Stomach (tissue), 4 donors: ENCODE measurements around the gene EGLN2.

Experiments
- EP300 ChIP-seq: sonication (generic); formaldehyde crosslinking; IDR thresholded peaks from one replicate; pipeline ENCODE4 v1.6.1; 2017; ENCODE audit warnings: antibody characterized with exemption
- POLR2A ChIP-seq, 4 donors: fragments of 450-650 bp; IDR thresholded peaks; one replicate each; pipeline ENCODE4 v1.6.1; 2016; ENCODE audit warnings: antibody characterized with exemption in 4 of 4, control low read depth in 2 of 4, mild to moderate bottlenecking in 1 of 4, moderate library complexity in 1 of 4
- POLR2AphosphoS5 ChIP-seq, 3 donors: sonication (generic); formaldehyde crosslinking; IDR thresholded peaks; one replicate each; pipeline ENCODE4 v1.6.1; 2016; ENCODE audit warnings: antibody characterized with exemption in 3 of 3
- TF ChIP-seq, protein P1 (sequence below), 7 experiments: fragments of 450-650 bp in 4 of 7; fragments of 200-600 bp in 3 of 7; sonication (generic) in 3 of 7; IDR thresholded peaks; one replicate each; pipeline ENCODE4 v1.5.1; 2016 to 2019; ENCODE audit warnings: antibody characterized with exemption in 7 of 7, control low read depth in 2 of 7, mild to moderate bottlenecking in 1 of 7

DNA sequence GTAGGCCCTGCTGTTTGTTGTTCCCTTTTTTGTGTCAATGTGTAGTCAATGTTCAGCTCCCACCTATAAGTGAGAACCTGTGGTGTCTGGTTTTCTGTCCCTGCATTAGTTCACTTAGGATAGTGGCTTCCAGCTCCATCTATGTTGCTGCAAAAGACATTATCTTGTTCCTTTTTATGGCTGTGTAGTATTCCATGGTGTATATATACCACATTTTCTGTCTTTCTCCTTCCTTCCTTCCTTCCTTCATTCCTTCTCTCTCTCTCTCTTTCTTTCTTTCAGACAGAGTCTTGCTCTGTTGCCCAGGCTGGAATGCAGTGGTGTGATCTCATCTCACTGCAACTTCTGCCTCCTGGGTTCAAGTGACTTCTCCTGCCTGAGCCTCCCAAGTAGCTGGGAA is 30.2 kb downstream of the EGLN2 start:
- TF ChIP-seq, protein P1, sequence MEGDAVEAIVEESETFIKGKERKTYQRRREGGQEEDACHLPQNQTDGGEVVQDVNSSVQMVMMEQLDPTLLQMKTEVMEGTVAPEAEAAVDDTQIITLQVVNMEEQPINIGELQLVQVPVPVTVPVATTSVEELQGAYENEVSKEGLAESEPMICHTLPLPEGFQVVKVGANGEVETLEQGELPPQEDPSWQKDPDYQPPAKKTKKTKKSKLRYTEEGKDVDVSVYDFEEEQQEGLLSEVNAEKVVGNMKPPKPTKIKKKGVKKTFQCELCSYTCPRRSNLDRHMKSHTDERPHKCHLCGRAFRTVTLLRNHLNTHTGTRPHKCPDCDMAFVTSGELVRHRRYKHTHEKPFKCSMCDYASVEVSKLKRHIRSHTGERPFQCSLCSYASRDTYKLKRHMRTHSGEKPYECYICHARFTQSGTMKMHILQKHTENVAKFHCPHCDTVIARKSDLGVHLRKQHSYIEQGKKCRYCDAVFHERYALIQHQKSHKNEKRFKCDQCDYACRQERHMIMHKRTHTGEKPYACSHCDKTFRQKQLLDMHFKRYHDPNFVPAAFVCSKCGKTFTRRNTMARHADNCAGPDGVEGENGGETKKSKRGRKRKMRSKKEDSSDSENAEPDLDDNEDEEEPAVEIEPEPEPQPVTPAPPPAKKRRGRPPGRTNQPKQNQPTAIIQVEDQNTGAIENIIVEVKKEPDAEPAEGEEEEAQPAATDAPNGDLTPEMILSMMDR (IDR thresholded peaks at IDR 0.05) = no peak
- no peak for TF ChIP-seq POLR2A (IDR thresholded peaks at IDR 0.05)
- TF ChIP-seq POLR2AphosphoS5 (IDR thresholded peaks at IDR 0.05) = no peak
- TF ChIP-seq EP300 = no peak
